ENCODE results near the gene INF2.
"Not testable (repeated sequence)": the region's sequence is repeated elsewhere in the genome, so short reads cannot be mapped to it uniquely, and the experiment has no call there.

The INF2 gene

GRCh38 chr14:104724407-104724980, 35.1 kb downstream of the INF2 start:
- no peak for DNase-seq

GRCh38 chr14:104724981-104725771, 35.8 kb downstream of the INF2 start:
- no peak for DNase-seq

- DNase-seq, result no peak
Observed at GRCh38 chr14:104725772-104726548, 36.5 kb downstream of the INF2 start.

- no peak for DNase-seq
Observed at GRCh38 chr14:104726600-104727451, 37.4 kb downstream of the INF2 start.

GRCh38 chr14:104728631-104729030, 39.2 kb downstream of the INF2 start:
- DNase-seq, result no peak

- not testable (repeated sequence) for DNase-seq
Observed at GRCh38 chr14:104729176-104729834, 39.9 kb downstream of the INF2 start.

GRCh38 chr14:104729835-104730181, 40.4 kb downstream of the INF2 start:
- no peak for DNase-seq

GRCh38 chr14:104730487-104730886, 41.1 kb downstream of the INF2 start:
- no peak for DNase-seq

- no peak for DNase-seq
Observed at GRCh38 chr14:104731320-104732294, 42.2 kb downstream of the INF2 start.

GRCh38 chr14:104732355-104732804, 43.0 kb downstream of the INF2 start:
- no peak for DNase-seq

GRCh38 chr14:104732931-104733681, 43.7 kb downstream of the INF2 start:
- no peak for DNase-seq

- DNase-seq, result no peak
Observed at GRCh38 chr14:104734051-104734587, 44.7 kb downstream of the INF2 start.

- DNase-seq, result no peak
Observed at GRCh38 chr14:104734601-104734990, 45.2 kb downstream of the INF2 start.

- no peak for DNase-seq
Observed at GRCh38 chr14:104734991-104735779, 45.8 kb downstream of the INF2 start.

- no peak for DNase-seq
Observed at GRCh38 chr14:104735830-104736642, 46.6 kb downstream of the INF2 start.

GRCh38 chr14:104738375-104739019, 49.1 kb downstream of the INF2 start:
- no peak for DNase-seq

GRCh38 chr14:104739026-104739425, 49.6 kb downstream of the INF2 start:
- no peak for DNase-seq

Data from NCI-H446 treated with DMSO at 0.1 percent for 48 hours (cell line).